Neural progenitor cell (in vitro differentiated cells): ENCODE measurements around the gene OR2A14.

Experiments
- EZH2 ChIP-seq: fragments of 200-600 bp; sonication (generic); IDR thresholded peaks from 2 replicates; pipeline ENCODE4 v1.6.1; 2017; ENCODE audit warnings: antibody characterized with exemption, mild to moderate bottlenecking, moderate library complexity
- TF ChIP-seq, protein P1 (sequence below): fragments of 200-600 bp; sonication (generic); IDR thresholded peaks from 2 replicates; pipeline ENCODE4 v1.5.1; 2017; ENCODE audit warnings: antibody characterized with exemption, mild to moderate bottlenecking

DNA sequence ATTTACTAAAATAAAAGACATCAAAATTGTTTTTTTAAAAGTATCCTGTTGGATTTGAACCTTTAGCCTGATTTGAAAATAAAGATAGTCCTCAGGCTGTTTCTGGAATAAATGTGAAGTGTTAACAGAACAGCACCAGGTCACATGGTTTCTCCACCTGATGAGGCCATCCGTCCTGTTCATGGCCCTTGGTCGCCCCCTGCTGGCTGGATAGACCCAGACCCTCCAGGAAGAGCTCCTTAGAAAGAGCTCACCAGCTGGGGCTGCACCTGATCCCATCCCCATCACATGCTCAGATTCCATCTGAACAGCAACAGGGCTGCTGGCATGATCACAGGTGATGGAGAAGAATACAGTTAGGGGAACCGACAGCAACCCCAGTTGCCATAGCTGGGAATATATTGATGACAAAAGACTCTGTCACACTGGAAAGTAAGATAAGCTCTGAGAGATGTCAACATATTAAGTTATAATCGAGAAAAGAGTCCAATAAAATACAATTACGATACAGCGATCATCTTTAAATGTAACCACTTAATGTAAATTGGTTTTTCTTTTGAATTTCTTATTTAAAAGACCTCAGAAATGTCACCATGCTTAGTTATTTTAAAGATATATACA, 4.8 kb downstream of the OR2A14 start:
- TF ChIP-seq, protein P1, sequence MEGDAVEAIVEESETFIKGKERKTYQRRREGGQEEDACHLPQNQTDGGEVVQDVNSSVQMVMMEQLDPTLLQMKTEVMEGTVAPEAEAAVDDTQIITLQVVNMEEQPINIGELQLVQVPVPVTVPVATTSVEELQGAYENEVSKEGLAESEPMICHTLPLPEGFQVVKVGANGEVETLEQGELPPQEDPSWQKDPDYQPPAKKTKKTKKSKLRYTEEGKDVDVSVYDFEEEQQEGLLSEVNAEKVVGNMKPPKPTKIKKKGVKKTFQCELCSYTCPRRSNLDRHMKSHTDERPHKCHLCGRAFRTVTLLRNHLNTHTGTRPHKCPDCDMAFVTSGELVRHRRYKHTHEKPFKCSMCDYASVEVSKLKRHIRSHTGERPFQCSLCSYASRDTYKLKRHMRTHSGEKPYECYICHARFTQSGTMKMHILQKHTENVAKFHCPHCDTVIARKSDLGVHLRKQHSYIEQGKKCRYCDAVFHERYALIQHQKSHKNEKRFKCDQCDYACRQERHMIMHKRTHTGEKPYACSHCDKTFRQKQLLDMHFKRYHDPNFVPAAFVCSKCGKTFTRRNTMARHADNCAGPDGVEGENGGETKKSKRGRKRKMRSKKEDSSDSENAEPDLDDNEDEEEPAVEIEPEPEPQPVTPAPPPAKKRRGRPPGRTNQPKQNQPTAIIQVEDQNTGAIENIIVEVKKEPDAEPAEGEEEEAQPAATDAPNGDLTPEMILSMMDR, result peak; percentile 88
- TF ChIP-seq EZH2, result no peak
